ENCODE results near the gene IER3. TPM values are rescaled to one million over a fixed set of nuclear protein-coding genes. Genes with fewer than 3 reads are reported as not detected.

IER3 gene
- total and polyA plus RNA-seq, 2 of the 13 experiments (the other 11 are each of a cell fraction or from before 2014, with no cell fraction given): 51.1 to 131 TPM

DNA sequence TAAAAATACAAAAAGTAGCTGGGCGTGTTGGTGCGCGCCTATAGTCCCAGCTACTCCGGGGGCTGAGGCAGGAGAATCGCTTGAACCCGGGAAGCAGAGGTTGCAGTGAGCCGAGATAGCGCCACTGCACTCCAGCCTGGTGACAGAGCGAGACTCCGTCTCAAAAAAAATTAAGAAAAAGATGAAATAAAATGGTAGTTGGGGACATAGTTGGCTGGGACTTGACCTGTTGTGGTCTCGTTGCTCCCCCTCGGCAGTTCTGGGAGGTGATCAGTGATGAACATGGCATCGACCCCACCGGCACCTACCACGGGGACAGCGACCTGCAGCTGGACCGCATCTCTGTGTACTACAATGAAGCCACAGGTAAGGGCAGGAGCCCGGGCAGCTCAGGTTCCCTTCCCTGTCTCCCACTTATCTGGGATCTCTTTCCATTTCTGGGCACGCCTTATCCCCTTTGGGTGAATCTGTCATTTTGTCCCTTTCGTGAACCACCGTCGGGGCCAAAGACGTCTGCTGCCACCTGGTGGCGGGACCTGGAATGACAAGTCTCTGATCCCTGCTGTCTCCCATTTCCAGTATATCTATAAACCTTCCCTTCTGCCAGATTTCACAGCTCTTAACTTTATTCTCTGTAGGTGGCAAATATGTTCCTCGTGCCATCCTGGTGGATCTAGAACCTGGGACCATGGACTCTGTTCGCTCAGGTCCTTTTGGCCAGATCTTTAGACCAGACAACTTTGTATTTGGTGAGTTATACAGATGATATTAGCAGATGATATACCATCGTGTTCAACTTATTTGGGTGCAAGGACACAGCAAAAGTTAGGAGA lies 21.9 kb downstream of the IER3 start (continued):
- TF ChIP-seq MEIS1 (CRISPR knock-in tag; IDR thresholded peaks at IDR 0.05; ENCODE audit: borderline replicate concordance) (peak; percentile 26; the same call in 1 of the 2 replicates), CAMTA2 (CRISPR knock-in tag; IDR thresholded peaks at IDR 0.05; ENCODE audit: borderline replicate concordance) (0 out of 2 replicates have a peak, but pooled peaks have one; percentile 52), KAT2B (IDR thresholded peaks at IDR 0.05; ENCODE audit: borderline replicate concordance, low read depth, low read length) (no peak), RBM39 (IDR thresholded peaks at IDR 0.05; ENCODE audit: low read depth, low read length, poor library complexity, severe bottlenecking) (peak; percentile 54), BHLHE40 (IDR thresholded peaks at IDR 0.05; ENCODE audit: low read length) (peak; percentile 35; the same call in 1 of the 2 replicates), ZNF788 (CRISPR knock-in tag; IDR thresholded peaks at IDR 0.05; ENCODE audit: borderline replicate concordance) (peak; percentile 80; the same call in 1 of the 2 replicates), ZNF326 (CRISPR knock-in tag; IDR thresholded peaks at IDR 0.05; ENCODE audit: borderline replicate concordance) (peak; percentile 40; the same call in 1 of the 2 replicates), ZNF607 (CRISPR knock-in tag; IDR thresholded peaks at IDR 0.05; ENCODE audit: borderline replicate concordance) (peak; percentile 31; the same call in 1 of the 2 replicates), KLF16 (CRISPR knock-in tag; IDR thresholded peaks at IDR 0.05) (peak in 1 of 2 experiments; percentile 60; a peak in 1 of 4 replicates), KAT8 (CRISPR knock-in tag; IDR thresholded peaks at IDR 0.05) (peak; percentile 22; the same call in 1 of the 2 replicates), THYN1 (CRISPR knock-in tag; IDR thresholded peaks at IDR 0.05; ENCODE audit: borderline replicate concordance, low read depth) (0 out of 2 replicates have a peak, but pooled peaks have one; percentile 53), TSC22D2 (CRISPR knock-in tag; IDR thresholded peaks at IDR 0.05; ENCODE audit: borderline replicate concordance) (no peak), ERF (CRISPR knock-in tag; IDR thresholded peaks at IDR 0.05) (peak; percentile 53; the same call in 1 of the 2 replicates), ARNTL (CRISPR knock-in tag; IDR thresholded peaks at IDR 0.05) (no peak), ZNF33A (CRISPR knock-in tag; IDR thresholded peaks at IDR 0.05; ENCODE audit: borderline replicate concordance) (peak; percentile 48; the same call in 1 of the 2 replicates), CENPT (CRISPR knock-in tag; IDR thresholded peaks at IDR 0.05; ENCODE audit: low read depth) (no peak), KMT2A (CRISPR knock-in tag; IDR thresholded peaks at IDR 0.05) (peak; percentile 44; the same call in 1 of the 2 replicates)
- TF ChIP-seq, protein P1, sequence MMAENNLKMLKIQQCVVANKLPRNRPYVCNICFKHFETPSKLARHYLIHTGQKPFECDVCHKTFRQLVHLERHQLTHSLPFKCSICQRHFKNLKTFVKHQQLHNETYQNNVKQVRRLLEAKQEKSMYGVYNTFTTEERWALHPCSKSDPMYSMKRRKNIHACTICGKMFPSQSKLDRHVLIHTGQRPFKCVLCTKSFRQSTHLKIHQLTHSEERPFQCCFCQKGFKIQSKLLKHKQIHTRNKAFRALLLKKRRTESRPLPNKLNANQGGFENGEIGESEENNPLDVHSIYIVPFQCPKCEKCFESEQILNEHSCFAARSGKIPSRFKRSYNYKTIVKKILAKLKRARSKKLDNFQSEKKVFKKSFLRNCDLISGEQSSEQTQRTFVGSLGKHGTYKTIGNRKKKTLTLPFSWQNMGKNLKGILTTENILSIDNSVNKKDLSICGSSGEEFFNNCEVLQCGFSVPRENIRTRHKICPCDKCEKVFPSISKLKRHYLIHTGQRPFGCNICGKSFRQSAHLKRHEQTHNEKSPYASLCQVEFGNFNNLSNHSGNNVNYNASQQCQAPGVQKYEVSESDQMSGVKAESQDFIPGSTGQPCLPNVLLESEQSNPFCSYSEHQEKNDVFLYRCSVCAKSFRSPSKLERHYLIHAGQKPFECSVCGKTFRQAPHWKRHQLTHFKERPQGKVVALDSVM (CRISPR knock-in tag; IDR thresholded peaks at IDR 0.05): peak; percentile 26; the same call in 1 of the 2 replicates
- TF ChIP-seq, protein P2, sequence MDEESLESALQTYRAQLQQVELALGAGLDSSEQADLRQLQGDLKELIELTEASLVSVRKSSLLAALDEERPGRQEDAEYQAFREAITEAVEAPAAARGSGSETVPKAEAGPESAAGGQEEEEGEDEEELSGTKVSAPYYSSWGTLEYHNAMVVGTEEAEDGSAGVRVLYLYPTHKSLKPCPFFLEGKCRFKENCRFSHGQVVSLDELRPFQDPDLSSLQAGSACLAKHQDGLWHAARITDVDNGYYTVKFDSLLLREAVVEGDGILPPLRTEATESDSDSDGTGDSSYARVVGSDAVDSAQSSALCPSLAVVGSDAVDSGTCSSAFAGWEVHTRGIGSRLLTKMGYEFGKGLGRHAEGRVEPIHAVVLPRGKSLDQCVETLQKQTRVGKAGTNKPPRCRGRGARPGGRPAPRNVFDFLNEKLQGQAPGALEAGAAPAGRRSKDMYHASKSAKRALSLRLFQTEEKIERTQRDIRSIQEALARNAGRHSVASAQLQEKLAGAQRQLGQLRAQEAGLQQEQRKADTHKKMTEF (CRISPR knock-in tag; IDR thresholded peaks at IDR 0.05): 0 out of 2 replicates have a peak, but pooled peaks have one; percentile 38
- TF ChIP-seq, protein P3, sequence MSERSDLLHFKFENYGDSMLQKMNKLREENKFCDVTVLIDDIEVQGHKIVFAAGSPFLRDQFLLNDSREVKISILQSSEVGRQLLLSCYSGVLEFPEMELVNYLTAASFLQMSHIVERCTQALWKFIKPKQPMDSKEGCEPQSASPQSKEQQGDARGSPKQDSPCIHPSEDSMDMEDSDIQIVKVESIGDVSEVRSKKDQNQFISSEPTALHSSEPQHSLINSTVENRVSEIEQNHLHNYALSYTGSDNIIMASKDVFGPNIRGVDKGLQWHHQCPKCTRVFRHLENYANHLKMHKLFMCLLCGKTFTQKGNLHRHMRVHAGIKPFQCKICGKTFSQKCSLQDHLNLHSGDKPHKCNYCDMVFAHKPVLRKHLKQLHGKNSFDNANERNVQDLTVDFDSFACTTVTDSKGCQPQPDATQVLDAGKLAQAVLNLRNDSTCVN (CRISPR knock-in tag; IDR thresholded peaks at IDR 0.05; ENCODE audit: borderline replicate concordance): 0 out of 2 replicates have a peak, but pooled peaks have one; percentile 41
- TF ChIP-seq, protein P4, sequence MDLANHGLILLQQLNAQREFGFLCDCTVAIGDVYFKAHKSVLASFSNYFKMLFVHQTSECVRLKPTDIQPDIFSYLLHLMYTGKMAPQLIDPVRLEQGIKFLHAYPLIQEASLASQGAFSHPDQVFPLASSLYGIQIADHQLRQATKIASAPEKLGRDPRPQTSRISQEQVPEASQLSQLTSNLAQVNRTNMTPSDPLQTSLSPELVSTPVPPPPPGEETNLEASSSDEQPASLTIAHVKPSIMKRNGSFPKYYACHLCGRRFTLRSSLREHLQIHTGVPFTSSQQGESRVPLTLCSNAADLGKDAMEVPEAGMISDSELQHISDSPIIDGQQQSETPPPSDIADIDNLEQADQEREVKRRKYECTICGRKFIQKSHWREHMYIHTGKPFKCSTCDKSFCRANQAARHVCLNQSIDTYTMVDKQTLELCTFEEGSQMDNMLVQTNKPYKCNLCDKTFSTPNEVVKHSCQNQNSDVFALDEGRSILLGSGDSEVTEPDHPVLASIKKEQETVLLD (CRISPR knock-in tag; IDR thresholded peaks at IDR 0.05; ENCODE audit: low read depth): 0 out of 2 replicates have a peak, but pooled peaks have one; percentile 30
